ENCODE data around the gene QRICH2. TPM values are rescaled to one million over a fixed set of nuclear protein-coding genes. Genes with fewer than 3 reads are reported as not detected.
A peak's percentile ranks its signal among the peaks of the same experiment; 100 is the strongest.

QRICH2 gene
- total RNA-seq, 2 experiments from 2014 or later: 1.4 to 1.9 TPM

GRCh38 chr17:76281573-76282371 is 26.3 kb downstream of the QRICH2 start:
- H3K9me3 Mint-ChIP-seq: no peaks in the 10 kb centered on the region
- H3K4me1 Mint-ChIP-seq: peaks cover 4% of the 10 kb centered on the region
- ChIA-PET POLR2A (interaction anchor here (1.0 to 5.0 kb wide), 5 partner anchors 8 to 162 kb away, joined by 3 to 63 read pairs (median 18); no protein-coding TSS in a partner anchor), CTCF (interaction anchor here (0.5 to 5.2 kb wide), 3 partner anchors 102 to 218 kb away, joined by 3 to 187 read pairs (median 4); no protein-coding TSS in a partner anchor)
- H3K27ac Mint-ChIP-seq: no peak overlapping the region
- no peak overlapping the region for H3K4me3 Mint-ChIP-seq
- no peaks in the 10 kb centered on the region for H3K27me3 Mint-ChIP-seq
- no peak for DNase-seq
- H3K36me3 Mint-ChIP-seq (ENCODE audit: low read depth): no peaks in the 10 kb centered on the region

DNA sequence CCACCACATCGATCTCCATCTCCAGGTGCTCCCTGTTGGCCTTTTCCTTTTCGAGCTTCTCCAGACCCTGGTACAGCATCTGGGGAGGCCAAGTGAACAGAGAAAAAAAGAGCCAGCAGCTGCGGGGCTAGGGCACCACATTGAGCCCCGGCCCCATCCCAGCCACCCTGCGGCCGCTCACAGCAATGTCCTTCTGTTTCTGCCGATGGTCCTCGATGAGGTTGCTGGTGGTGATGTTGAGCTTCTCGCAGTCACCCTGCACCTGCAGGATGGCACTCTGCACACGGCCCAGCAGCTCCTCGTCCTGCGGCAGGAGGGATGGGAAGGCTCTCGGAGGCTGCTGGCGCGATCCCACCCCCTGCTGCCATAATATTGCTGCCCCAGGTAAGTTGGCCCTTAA is 27.4 kb downstream of the QRICH2 start:
- ChIA-PET CTCF (interaction anchor here (0.9 to 5.2 kb wide), 16 partner anchors 10 to 277 kb away, joined by 3 to 187 read pairs (median 10); partner anchors contain the start of gene EXOC7), POLR2A (interaction anchor here (0.9 to 5.0 kb wide), 8 partner anchors 11 to 217 kb away, joined by 3 to 63 read pairs (median 10); partner anchors contain the start of gene FOXJ1)
- Mint-ChIP-seq H3K9me3 (no peaks in the 10 kb centered on the region), H3K4me1 (peaks cover 4% of the 10 kb centered on the region), H3K4me3 (no peak overlapping the region), H3K27me3 (no peaks in the 10 kb centered on the region), H3K27ac (no peak overlapping the region), H3K36me3 (ENCODE audit: low read depth) (no peaks in the 10 kb centered on the region)
- DNase-seq: no peak

DNA sequence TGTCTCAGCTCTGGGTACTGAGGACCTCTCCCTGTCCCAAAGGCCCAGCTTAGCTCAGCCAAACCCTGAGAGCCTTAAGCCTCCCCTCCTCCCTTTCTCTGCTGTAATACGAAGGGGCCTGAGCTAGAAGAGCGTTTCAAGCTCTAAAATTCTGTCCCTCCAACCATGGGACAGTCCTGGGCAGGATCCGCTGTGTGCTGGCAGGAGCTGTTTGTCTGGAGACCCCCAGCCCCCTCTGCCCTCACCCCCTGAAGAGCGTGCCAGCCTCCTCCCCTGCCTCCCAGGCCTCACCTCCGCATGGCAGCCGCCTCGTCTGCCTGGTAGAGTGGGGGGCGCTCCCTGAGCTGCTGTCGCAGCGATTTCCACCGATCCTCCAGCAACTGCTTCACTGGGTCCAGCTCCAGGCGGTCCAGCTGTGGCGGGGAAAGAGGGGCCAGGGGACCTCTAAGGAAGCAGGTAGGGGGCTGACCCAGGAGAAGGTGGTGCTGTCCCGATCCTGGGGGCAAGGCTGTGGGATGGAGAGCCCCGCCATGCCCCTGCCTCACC is 28.3 kb downstream of the QRICH2 start:
- Mint-ChIP-seq H3K4me3 (no peak overlapping the region), H3K27ac (no peak overlapping the region)
- DNase-seq: no peak

GRCh38 chr17:76278952-76279741 is 28.9 kb downstream of the QRICH2 start:
- Mint-ChIP-seq H3K36me3 (ENCODE audit: low read depth) (peaks cover 2% of the 10 kb centered on the region), H3K27ac (no peak overlapping the region), H3K27me3 (no peaks in the 10 kb centered on the region), H3K4me3 (no peak overlapping the region), H3K9me3 (no peaks in the 10 kb centered on the region), H3K4me1 (peaks cover 13% of the 10 kb centered on the region)
- POLR2A ChIA-PET: interaction anchor here (0.6 to 5.0 kb wide), 16 partner anchors 10 to 202 kb away, joined by 3 to 63 read pairs (median 5); partner anchors contain the start of genes EXOC7 and UBALD2
- peak; percentile 88 for DNase-seq
- CTCF ChIA-PET: interaction anchor here (0.6 to 5.2 kb wide), 53 partner anchors 8 to 267 kb away, joined by 3 to 187 read pairs (median 5); partner anchors contain the start of genes EXOC7, FOXJ1 and UBALD2

More for the DNA sequence above, 28.3 kb downstream of the QRICH2 start:
- Mint-ChIP-seq H3K27me3 (no peaks in the 10 kb centered on the region), H3K4me1 (peaks cover 8% of the 10 kb centered on the region), H3K36me3 (ENCODE audit: low read depth) (peaks cover 2% of the 10 kb centered on the region), H3K9me3 (no peaks in the 10 kb centered on the region)
- POLR2A ChIA-PET: interaction anchor here (0.6 to 5.0 kb wide), 17 partner anchors 11 to 202 kb away, joined by 3 to 63 read pairs (median 5); partner anchors contain the start of genes EXOC7, FOXJ1 and UBALD2
- CTCF ChIA-PET: interaction anchor here (0.6 to 5.2 kb wide), 52 partner anchors 9 to 268 kb away, joined by 3 to 187 read pairs (median 5); partner anchors contain the start of genes EXOC7, FOXJ1 and UBALD2

GRCh38 chr17:76278268-76278908 is 29.7 kb downstream of the QRICH2 start:
- peaks cover 2% of the 10 kb centered on the region for H3K36me3 Mint-ChIP-seq (ENCODE audit: low read depth)
- H3K9me3 Mint-ChIP-seq: no peaks in the 10 kb centered on the region
- H3K27me3 Mint-ChIP-seq: no peaks in the 10 kb centered on the region
- ChIA-PET CTCF (interaction anchor here (0.8 to 5.2 kb wide), 10 partner anchors 26 to 264 kb away, joined by 3 to 187 read pairs (median 12); no protein-coding TSS in a partner anchor), POLR2A (interaction anchor here (0.7 to 5.0 kb wide), 8 partner anchors 9 to 159 kb away, joined by 3 to 63 read pairs (median 10); partner anchors contain the start of gene UBALD2)
- H3K4me1 Mint-ChIP-seq: peaks cover 19% of the 10 kb centered on the region
- no peak overlapping the region for H3K27ac Mint-ChIP-seq
- no peak for DNase-seq
- H3K4me3 Mint-ChIP-seq: no peak overlapping the region

DNA sequence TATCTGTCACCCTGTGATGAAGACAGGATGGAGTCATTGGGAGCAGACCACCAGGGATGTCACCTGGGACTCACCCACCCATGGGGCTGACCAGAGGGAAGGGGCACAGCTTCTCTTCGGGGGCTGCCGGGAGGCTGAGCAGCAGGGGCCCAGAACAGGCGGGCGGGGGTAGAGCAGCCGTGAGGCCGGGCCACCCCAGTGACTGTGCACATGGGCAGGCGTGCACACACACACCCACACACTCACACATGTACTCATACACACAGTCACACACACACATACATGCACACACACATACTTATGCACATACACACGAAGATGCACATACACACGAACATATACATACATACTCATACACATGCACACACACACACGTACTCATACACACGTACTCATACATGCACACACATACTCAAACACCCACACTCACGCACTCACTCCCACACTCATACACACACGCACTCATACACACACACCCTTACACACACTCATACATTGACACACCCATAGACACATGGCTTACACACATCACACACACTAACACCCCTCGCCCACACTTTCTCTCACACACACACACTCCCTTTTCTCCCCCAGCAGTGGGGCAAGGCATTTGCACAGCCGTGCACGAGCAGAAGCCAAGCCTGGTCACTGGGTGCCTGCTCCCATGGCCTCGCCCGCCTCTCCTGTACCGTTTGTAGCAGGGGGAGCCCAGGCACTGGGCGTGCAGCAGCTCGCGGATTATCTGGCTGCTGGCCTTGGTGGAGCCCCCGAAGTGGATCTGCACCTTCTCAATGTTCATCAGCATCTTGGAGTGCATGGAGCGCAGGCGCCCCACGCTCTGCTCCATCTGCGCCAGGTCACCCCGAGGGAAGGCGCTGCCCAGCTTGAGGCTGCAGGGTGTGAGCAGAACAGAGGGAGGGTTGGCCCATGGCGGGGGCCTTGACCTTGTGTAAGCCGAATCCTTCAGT is 30.5 kb downstream of the QRICH2 start:
- POLR2A ChIA-PET: interaction anchor here (1.0 to 22.6 kb wide), 7 partner anchors 8 to 158 kb away, joined by 3 to 1335 read pairs (median 18); partner anchors contain the start of genes RNF157 and UBALD2
- H3K4me1 Mint-ChIP-seq: peaks cover 26% of the 10 kb centered on the region
- CTCF ChIA-PET: interaction anchor here (0.8 to 5.2 kb wide), 8 partner anchors 26 to 263 kb away, joined by 3 to 187 read pairs (median 16); no protein-coding TSS in a partner anchor
- peak; percentile 21 for DNase-seq
- H3K27ac Mint-ChIP-seq: peak overlapping the region; percentile 51
- no peaks in the 10 kb centered on the region for H3K9me3 Mint-ChIP-seq
- H3K27me3 Mint-ChIP-seq: no peaks in the 10 kb centered on the region
- H3K36me3 Mint-ChIP-seq (ENCODE audit: low read depth): peaks cover 4% of the 10 kb centered on the region
- no peak overlapping the region for H3K4me3 Mint-ChIP-seq

DNA sequence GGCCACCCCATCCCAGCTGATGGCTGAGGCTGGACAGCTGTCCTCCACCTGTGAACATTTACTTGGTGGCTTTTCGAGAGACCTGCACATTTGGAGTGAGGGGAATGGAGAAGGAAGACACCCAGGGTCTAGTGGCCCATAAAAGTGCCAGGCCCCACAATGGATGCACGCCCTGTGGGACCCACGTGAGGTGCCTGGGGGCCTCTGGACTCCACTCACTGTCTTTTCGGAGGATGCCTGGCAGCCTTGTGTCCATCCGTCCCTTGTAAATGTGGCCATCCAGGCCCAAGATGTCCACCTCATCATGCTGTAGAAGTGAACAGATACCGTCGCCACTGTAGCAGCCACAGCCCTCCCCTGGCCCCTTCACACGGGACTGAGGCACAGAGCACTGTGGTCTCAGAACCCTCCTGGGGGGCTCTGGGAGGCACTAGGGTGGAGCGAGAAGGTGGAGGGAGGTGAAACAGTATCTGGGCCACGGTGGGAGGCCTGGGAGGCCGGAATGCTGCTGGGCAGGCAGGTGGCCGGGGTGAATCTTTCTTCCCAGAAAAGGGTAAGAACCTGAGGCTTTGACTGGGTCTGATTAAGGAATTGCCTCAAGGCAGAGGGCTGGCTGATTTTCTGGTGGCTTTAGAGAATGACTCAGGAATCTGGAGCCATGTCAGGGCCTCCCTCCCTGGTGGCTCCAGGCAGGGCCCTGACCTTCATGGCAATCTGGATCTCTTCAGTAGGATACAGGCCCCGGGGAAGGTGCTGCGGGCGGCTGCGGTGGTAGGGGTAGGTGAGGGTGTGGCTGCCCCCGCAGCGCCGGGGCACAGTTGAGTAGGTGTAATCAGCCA is 31.4 kb downstream of the QRICH2 start:
- no peak for DNase-seq
- Mint-ChIP-seq H3K27me3 (no peaks in the 10 kb centered on the region), H3K9me3 (no peaks in the 10 kb centered on the region), H3K27ac (peak overlapping the region; percentile 58), H3K4me1 (peaks cover 32% of the 10 kb centered on the region), H3K4me3 (no peak overlapping the region), H3K36me3 (ENCODE audit: low read depth) (peaks cover 9% of the 10 kb centered on the region)
- ChIA-PET POLR2A (interaction anchor here (10.8 to 22.6 kb wide), 5 partner anchors 23 to 154 kb away, joined by 173 to 1335 read pairs (median 398); partner anchors contain the start of genes FOXJ1, RNF157 and UBALD2), CTCF (no interaction called here)

DNA sequence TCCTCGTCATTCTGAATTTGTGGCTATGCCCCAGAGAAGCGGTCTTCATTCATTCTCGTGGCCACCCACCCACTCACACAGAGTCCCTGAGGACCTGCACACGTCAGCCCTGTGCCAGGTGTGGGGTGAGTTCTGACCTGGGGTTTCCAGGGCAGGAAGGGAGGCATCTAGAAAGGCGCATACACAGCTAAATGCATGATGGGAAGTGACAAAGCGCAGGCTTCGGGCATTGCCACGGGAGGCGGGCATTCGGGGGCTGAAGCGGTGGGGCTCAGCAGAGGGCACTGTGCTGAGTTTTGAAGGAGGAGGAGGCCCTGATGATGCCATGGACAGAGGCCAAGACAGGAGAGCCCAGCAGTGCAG is 32.0 kb downstream of the QRICH2 start:
- ChIA-PET POLR2A (interaction anchor here (10.8 to 22.6 kb wide), 5 partner anchors 22 to 153 kb away, joined by 173 to 1335 read pairs (median 398); partner anchors contain the start of genes FOXJ1, RNF157 and UBALD2), CTCF (interaction anchor here (1.9 kb wide), 1 partner anchor 29 kb away, joined by 7 read pairs; no protein-coding TSS in a partner anchor)
- Mint-ChIP-seq H3K9me3 (no peaks in the 10 kb centered on the region), H3K4me3 (no peak overlapping the region), H3K4me1 (peaks cover 38% of the 10 kb centered on the region), H3K27ac (peak overlapping the region; percentile 23), H3K27me3 (no peaks in the 10 kb centered on the region), H3K36me3 (ENCODE audit: low read depth) (peaks cover 16% of the 10 kb centered on the region)
- no peak for DNase-seq

DNA sequence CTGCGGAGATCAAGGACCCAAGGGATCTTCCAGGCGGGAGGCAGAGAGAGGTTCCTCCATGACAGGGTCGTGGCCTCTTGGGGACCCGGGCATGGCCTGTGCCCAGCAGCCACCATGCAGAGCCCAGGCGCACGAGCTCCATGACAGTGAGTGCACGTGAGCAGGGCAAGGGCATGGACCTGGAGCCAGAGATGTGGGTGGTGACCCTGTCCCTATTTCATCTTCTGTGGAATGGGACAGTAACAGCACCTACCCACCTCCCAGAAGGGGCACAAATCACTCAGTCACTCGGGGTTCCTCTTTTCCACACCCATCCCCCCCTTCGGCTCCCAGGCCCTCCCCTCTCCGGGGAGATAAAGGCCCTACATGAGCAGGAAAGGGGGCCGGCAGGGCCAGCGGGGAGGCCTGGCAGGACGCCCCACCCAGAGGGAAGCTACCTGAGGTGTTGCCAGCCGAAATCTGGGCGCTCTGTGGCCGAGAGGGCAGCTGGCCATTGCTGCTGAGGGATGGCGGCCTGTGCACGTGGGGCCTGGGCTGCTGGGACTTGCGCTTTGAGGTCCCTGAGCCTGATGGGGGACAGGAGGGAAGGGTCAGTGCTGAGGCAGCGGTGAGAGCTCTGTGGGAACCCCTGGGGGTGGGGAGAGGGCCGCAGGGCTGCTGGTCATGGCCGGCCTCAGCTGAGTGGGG is 32.6 kb downstream of the QRICH2 start:
- no peaks in the 10 kb centered on the region for H3K9me3 Mint-ChIP-seq
- POLR2A ChIA-PET: interaction anchor here (1.4 to 22.6 kb wide), 8 partner anchors 22 to 204 kb away, joined by 3 to 1335 read pairs (median 198); partner anchors contain the start of genes EXOC7, FOXJ1, RNF157 and UBALD2

More for the DNA sequence above, 32.6 kb downstream of the QRICH2 start:
- H3K4me1 Mint-ChIP-seq: peaks cover 43% of the 10 kb centered on the region
- H3K27ac Mint-ChIP-seq: peak overlapping the region; percentile 23
- DNase-seq: peak; percentile 23
- peaks cover 20% of the 10 kb centered on the region for H3K36me3 Mint-ChIP-seq (ENCODE audit: low read depth)
- CTCF ChIA-PET: interaction anchor here (1.0 to 2.3 kb wide), 5 partner anchors 28 to 154 kb away, joined by 4 to 10 read pairs (median 7); no protein-coding TSS in a partner anchor
- no peak overlapping the region for H3K4me3 Mint-ChIP-seq
- H3K27me3 Mint-ChIP-seq: no peaks in the 10 kb centered on the region
